AG09319 (cell line): ENCODE measurements around the gene GGA2.

Source experiments
- DNase-seq: peaks from one replicate; pipeline ENCODE4 v3.0.0-alpha.2; 2010; ENCODE audit warnings: low read depth; ENCODE audit errors: extremely low read depth
- CTCF ChIP-seq: IDR thresholded peaks from 2 replicates; pipeline ENCODE4 v1.5.1; 2011; ENCODE audit warnings: low read depth, mild to moderate bottlenecking, inconsistent platforms, low read length, moderate library complexity

Gene GGA2

GRCh38 chr16:23423496-23424049 lies 86.7 kb downstream of the GGA2 start:
- peak; percentile 95 for DNase-seq
- no peak for TF ChIP-seq CTCF

GRCh38 chr16:23420011-23420410 lies 90.3 kb downstream of the GGA2 start:
- DNase-seq: no peak
- no peak for TF ChIP-seq CTCF

- no peak for DNase-seq
- TF ChIP-seq CTCF: no peak
Observed at GRCh38 chr16:23416816-23417215, 93.5 kb downstream of the GGA2 start.

- TF ChIP-seq CTCF: no peak
- DNase-seq: no peak
Observed at GRCh38 chr16:23414731-23415130, 95.6 kb downstream of the GGA2 start.
